SKM-1 treated with dmso at 0.1 percent for 144 hours (cell line): Measurements from ENCODE around the gene GOLGA6L25.
"Not testable (repeated sequence)": the region's sequence is repeated elsewhere in the genome, so short reads cannot be mapped to it uniquely, and the experiment has no call there.

Experiments used
- DNase-seq: peaks from one replicate; lab custom pipeline; 2025; ENCODE audit not compliant: unreplicated experiment; lab: John Stamatoyannopoulos, UW

The GOLGA6L25 gene

GRCh38 chr15:28553268-28553667, at the start of gene GOLGA6L25:
Gene GOLGA6L25 (plus strand): TSS chr15:28553568. CDS start chr15:28553629, 61 bp downstream.
- DNase-seq, result not testable (repeated sequence)

- DNase-seq, result not testable (repeated sequence)
Measured at GRCh38 chr15:28508217-28508889, 45.0 kb upstream of the GOLGA6L25 start.

- DNase-seq, result not testable (repeated sequence)
Measured at GRCh38 chr15:28514128-28514527, 39.2 kb upstream of the GOLGA6L25 start.

- DNase-seq, result not testable (repeated sequence)
Measured at GRCh38 chr15:28515208-28515607, 38.2 kb upstream of the GOLGA6L25 start.

GRCh38 chr15:28532954-28533353, 20.4 kb upstream of the GOLGA6L25 start, which contains the start of gene GOLGA8G:
Gene GOLGA8G (minus strand): TSS chr15:28532971. CDS start chr15:28532909, 62 bp downstream.
- DNase-seq, result not testable (repeated sequence)

- DNase-seq, result not testable (repeated sequence)
Measured at GRCh38 chr15:28573351-28573750, 20.0 kb downstream of the GOLGA6L25 start.

GRCh38 chr15:28588977-28589606, 35.7 kb downstream of the GOLGA6L25 start:
- DNase-seq, result not testable (repeated sequence)

- not testable (repeated sequence) for DNase-seq
Measured at GRCh38 chr15:28589769-28590168, 36.4 kb downstream of the GOLGA6L25 start.

- not testable (repeated sequence) for DNase-seq
Measured at GRCh38 chr15:28592395-28592794, 39.0 kb downstream of the GOLGA6L25 start.

- DNase-seq, result not testable (repeated sequence)
Measured at GRCh38 chr15:28593424-28594129, 40.2 kb downstream of the GOLGA6L25 start.

GRCh38 chr15:28597471-28597870, 44.1 kb downstream of the GOLGA6L25 start:
- not testable (repeated sequence) for DNase-seq

GRCh38 chr15:28598209-28598608, 44.8 kb downstream of the GOLGA6L25 start:
- not testable (repeated sequence) for DNase-seq

GRCh38 chr15:28602152-28602551, 48.8 kb downstream of the GOLGA6L25 start:
- not testable (repeated sequence) for DNase-seq
